Gastroesophageal sphincter (tissue), 4 donors: ENCODE data around the gene CCR8. TPM values are rescaled to one million over a fixed set of nuclear protein-coding genes. Genes with fewer than 3 reads are reported as not detected.
"Not testable (repeated sequence)": the region's sequence is repeated elsewhere in the genome, so short reads cannot be mapped to it uniquely, and the experiment has no call there.

ENCODE experiments used
- ATAC-seq: fragments of 150-250 bp; one replicate; pipeline ENCODE4 v1.9.1; 2016; ENCODE audit warnings: mild to moderate bottlenecking, moderate library complexity
- H3K27ac ChIP-seq, 4 donors: fragments of 200-600 bp; sonication (generic) in 3 of 4; 1 replicate in 3 of 4; 2 replicates in 1 of 4; pipeline ENCODE4 v1.5.1; 2016 to 2019
- H3K27me3 ChIP-seq: fragments of 200-600 bp; sonication (generic); one replicate; pipeline ENCODE4 v1.5.1; 2019
- H3K36me3 ChIP-seq, 2 donors: fragments of 200-600 bp; sonication (generic); one replicate each; pipeline ENCODE4 v1.5.1; 2019; ENCODE audit warnings: control low read depth in 1 of 2
- H3K4me1 ChIP-seq, 3 donors: fragments of 200-600 bp; sonication (generic); 1 replicate in 2 of 3; 2 replicates in 1 of 3; pipeline ENCODE4 v1.5.1; 2016 to 2019; ENCODE audit warnings: control low read depth in 2 of 3
- H3K4me3 ChIP-seq, 2 donors: fragments of 200-600 bp; sonication (generic); one replicate each; pipeline ENCODE4 v1.5.1; 2019; ENCODE audit warnings: mild to moderate bottlenecking in 1 of 2, moderate library complexity in 1 of 2
- H3K9me3 ChIP-seq, 3 donors: fragments of 200-600 bp; sonication (generic); one replicate each; pipeline ENCODE4 v1.5.1; 2017 to 2019; ENCODE audit warnings: control low read depth in 2 of 3
- CTCF ChIP-seq, 4 experiments: fragments of 200-600 bp in 2 of 4; fragments of 450-650 bp in 2 of 4; sonication (generic) in 1 of 4; IDR thresholded peaks; one replicate each; pipeline ENCODE4 v1.5.1; 2017 to 2019; ENCODE audit warnings: antibody characterized with exemption in 4 of 4, mild to moderate bottlenecking in 2 of 4, moderate library complexity in 2 of 4
- EP300 ChIP-seq: sonication (generic); formaldehyde crosslinking; IDR thresholded peaks from one replicate; pipeline ENCODE4 v1.6.1; 2017; ENCODE audit warnings: antibody characterized with exemption, mild to moderate bottlenecking
- POLR2A ChIP-seq, 2 donors: fragments of 450-650 bp; IDR thresholded peaks; one replicate each; pipeline ENCODE4 v1.6.1; 2017; ENCODE audit warnings: antibody characterized with exemption in 2 of 2, mild to moderate bottlenecking in 2 of 2, moderate library complexity in 1 of 2
- POLR2AphosphoS5 ChIP-seq: sonication (generic); formaldehyde crosslinking; IDR thresholded peaks from one replicate; pipeline ENCODE4 v1.6.1; 2017; ENCODE audit warnings: antibody characterized with exemption
- WGBS, 2 donors: methylation state at CpG; one replicate each; pipeline ENCODE4 v1.1.5; 2018; ENCODE audit warnings: low coverage in 1 of 2; 5-methylcytosine and 5-hydroxymethylcytosine counted together
- total RNA-seq, 4 donors: library from RNA; depleted of rRNA; stranded (reverse); fragments of >200 nt; gene quantifications; one replicate each; pipeline ENCODE4 v1.1.0, GENCODE V29; 2016

Gene CCR8
- total RNA-seq, 4 donors from 2014 or later, result not detected

- Histone ChIP-seq H3K36me3 (no peaks in the 10 kb centered on the region), H3K4me1 (no peaks in the 10 kb centered on the region), H3K27ac (no peak overlapping the region), H3K4me3 (no peak overlapping the region), H3K27me3 (no peaks in the 10 kb centered on the region), H3K9me3 (peaks cover 0 to 11% (median 0%) of the 10 kb centered on the region in 3 donors)
- ATAC-seq, result no peak
- 89% methylated on average over 1 of the region's 1 CpG; no CpG with 5 or more reads in 1 of the 2 donors for WGBS, 2 donors
- TF ChIP-seq CTCF (IDR thresholded peaks at IDR 0.05) (no peak), POLR2AphosphoS5 (no peak), EP300 (no peak)
These were observed 14.1 kb upstream of the CCR8 start for GRCh38 chr3:39315420-39315819.

- H3K27me3 ChIP-seq, result no peaks in the 10 kb centered on the region
- WGBS, 2 donors, result 86 to 94% methylated on average over 2 of the region's 2 CpGs
- no peaks in the 10 kb centered on the region for H3K4me1 ChIP-seq
- no peak for ATAC-seq
- no peaks in the 10 kb centered on the region for H3K36me3 ChIP-seq
- no peak for TF ChIP-seq CTCF (IDR thresholded peaks at IDR 0.05)
- no peak for TF ChIP-seq EP300
- TF ChIP-seq POLR2A (IDR thresholded peaks at IDR 0.05), result no peak
- no peak for TF ChIP-seq POLR2AphosphoS5
- H3K27ac ChIP-seq, result no peak overlapping the region
- H3K4me3 ChIP-seq, result no peak overlapping the region
- peaks cover 0 to 11% (median 0%) of the 10 kb centered on the region in 3 donors for H3K9me3 ChIP-seq
These were observed 11.8 kb upstream of the CCR8 start for GRCh38 chr3:39317571-39318169.

- Histone ChIP-seq H3K9me3 (peaks cover 0 to 11% (median 0%) of the 10 kb centered on the region in 3 donors), H3K36me3 (no peaks in the 10 kb centered on the region), H3K4me3 (no peak overlapping the region), H3K27me3 (no peaks in the 10 kb centered on the region), H3K27ac (no peak overlapping the region), H3K4me1 (no peaks in the 10 kb centered on the region)
- TF ChIP-seq POLR2AphosphoS5, result no peak
- TF ChIP-seq POLR2A (IDR thresholded peaks at IDR 0.05), result no peak
- no peak for TF ChIP-seq CTCF (IDR thresholded peaks at IDR 0.05)
- TF ChIP-seq EP300, result no peak
- WGBS, 2 donors, result 69 to 89% methylated on average over 1 of the region's 1 CpG
- no peak for ATAC-seq
These were observed 11.2 kb upstream of the CCR8 start for GRCh38 chr3:39318301-39318700.

- Histone ChIP-seq H3K9me3 (peaks cover 0 to 9% (median 0%) of the 10 kb centered on the region in 3 donors), H3K27ac (no peak overlapping the region), H3K4me1 (no peaks in the 10 kb centered on the region), H3K27me3 (no peaks in the 10 kb centered on the region), H3K36me3 (no peaks in the 10 kb centered on the region), H3K4me3 (no peak overlapping the region)
- TF ChIP-seq CTCF (IDR thresholded peaks at IDR 0.05) (no peak), POLR2A (IDR thresholded peaks at IDR 0.05) (no peak), EP300 (no peak), POLR2AphosphoS5 (no peak)
- ATAC-seq, result no peak
These were observed 10.3 kb upstream of the CCR8 start for GRCh38 chr3:39319249-39319648.

- H3K9me3 ChIP-seq, H3K4me1 ChIP-seq, H3K4me3 ChIP-seq, H3K36me3 ChIP-seq, H3K27ac ChIP-seq, H3K27me3 ChIP-seq, ATAC-seq: not testable (repeated sequence)
- WGBS, 2 donors, result 60% methylated on average over 1 of the region's 2 CpGs
These were observed 7.9 kb upstream of the CCR8 start for GRCh38 chr3:39321574-39321983.

GRCh38 chr3:39322209-39322715 is 7.2 kb upstream of the CCR8 start:
- not testable (repeated sequence) for H3K4me3 ChIP-seq, H3K4me1 ChIP-seq, ATAC-seq, H3K9me3 ChIP-seq, H3K27ac ChIP-seq, H3K27me3 ChIP-seq, H3K36me3 ChIP-seq
- no CpG with 5 or more reads among the region's 3 CpGs for WGBS, 2 donors
